Glomerular endothelial cell (primary cell): ENCODE results near the gene LARGE1. TPM values are rescaled to one million over a fixed set of nuclear protein-coding genes. Genes with fewer than 3 reads are reported as not detected.
"Not testable (repeated sequence)": the region's sequence is repeated elsewhere in the genome, so short reads cannot be mapped to it uniquely, and the experiment has no call there.

Experiments used
- DNase-seq: peaks from one replicate; pipeline ENCODE4 v3.0.0-alpha.2; 2011; ENCODE audit warnings: low read depth, low spot score; ENCODE audit errors: extremely low read depth
- total RNA-seq: library from RNA; depleted of rRNA; stranded (reverse); fragments of >200 nt; gene quantifications from 2 replicates; pipeline ENCODE4 v1.2.3, GENCODE V29; 2015

The LARGE1 gene
- total RNA-seq, 1 donor from 2014 or later = 18.2 TPM

GRCh38 chr22:33858653-33859052 lies 61.6 kb downstream of the LARGE1 start:
- DNase-seq = not testable (repeated sequence)

DNA sequence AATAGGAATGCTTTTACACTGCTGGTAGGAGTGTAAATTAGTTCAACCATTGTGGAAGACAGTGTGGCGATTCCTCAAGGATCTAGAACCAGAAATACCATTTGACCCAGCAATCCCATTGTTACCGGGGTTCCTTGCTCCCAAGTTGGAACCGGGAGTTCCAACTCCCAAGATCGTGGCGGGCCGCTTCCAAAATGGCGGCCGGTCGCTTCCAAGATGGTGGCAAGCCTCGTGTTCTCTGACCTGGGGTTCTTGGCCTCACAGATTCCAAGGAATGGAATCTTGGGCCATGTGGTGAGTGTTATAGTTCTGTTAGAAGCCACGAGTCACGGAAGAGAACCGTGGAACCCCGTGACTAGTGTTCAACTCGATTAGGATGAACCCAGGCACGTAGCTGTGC lies 62.5 kb downstream of the LARGE1 start:
- not testable (repeated sequence) for DNase-seq

- DNase-seq = no peak
Observed at GRCh38 chr22:33854724-33855123, 65.6 kb downstream of the LARGE1 start.

GRCh38 chr22:33853200-33854097 lies 66.8 kb downstream of the LARGE1 start:
- DNase-seq = no peak

DNA sequence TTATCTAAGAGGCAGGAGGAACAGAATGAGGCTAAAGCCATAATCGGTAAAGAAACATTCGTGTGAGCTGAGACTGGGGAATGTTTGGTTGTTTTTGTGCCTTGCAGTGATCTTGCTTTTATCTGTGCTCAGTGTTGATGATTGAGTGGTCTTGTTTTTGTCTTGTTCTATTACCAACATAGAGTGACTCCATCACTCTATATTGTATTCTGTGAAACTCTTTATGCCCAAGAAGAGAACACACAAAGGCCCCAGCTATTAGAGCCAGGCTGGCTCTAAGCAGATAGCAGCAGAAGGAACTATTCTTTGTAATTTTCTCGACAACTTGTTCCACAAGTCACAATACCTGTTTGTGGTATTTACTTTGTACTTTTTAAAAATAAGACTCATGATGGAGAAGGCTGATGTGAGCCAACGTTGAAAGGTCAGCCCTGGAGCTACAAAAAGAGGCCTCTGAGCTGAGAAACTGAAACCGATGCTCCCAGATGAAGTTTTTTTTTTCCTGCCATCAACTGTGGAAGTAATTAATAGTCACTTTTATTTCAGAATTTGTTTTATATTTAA lies 68.4 kb downstream of the LARGE1 start:
- no peak for DNase-seq

DNA sequence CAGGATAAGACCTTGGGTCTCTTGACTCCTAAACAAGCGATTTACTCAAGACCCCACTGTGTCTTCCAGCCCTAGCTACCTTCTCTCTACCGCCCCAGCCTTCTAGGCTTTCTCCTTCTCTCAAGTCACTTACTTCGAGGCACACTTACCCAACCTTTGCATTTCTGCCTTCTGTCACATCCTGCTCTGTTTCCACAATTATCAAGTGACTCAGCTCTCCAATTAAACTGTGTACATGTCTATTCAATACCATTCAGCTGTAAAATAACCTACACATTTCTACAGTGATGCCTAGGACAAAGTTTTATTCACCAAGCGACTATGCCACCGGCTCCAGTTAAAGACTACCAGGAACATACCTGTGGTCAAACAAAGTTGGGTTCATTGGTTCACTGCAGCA lies 69.0 kb downstream of the LARGE1 start:
- no peak for DNase-seq

GRCh38 chr22:33850724-33851123 lies 69.6 kb downstream of the LARGE1 start:
- DNase-seq = no peak

DNA sequence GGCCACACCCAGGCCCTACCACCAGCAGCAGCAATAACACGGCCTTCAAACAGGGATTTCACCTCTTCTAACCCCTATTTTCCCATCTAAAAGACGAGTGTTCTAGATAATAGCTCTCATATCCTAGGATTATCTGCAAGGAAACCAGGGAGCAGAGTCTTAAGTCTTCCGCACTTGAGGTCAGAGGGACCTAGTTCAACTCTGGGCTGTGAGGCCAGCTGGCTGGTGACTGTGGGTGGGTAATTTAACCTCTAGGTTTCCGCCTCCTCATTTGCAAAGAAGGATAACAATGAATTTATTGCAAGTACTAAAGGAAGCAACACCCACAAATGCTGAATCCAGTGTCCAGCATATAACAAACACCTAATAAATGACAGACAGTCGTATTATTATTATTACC lies 70.1 kb downstream of the LARGE1 start:
- DNase-seq = no peak

GRCh38 chr22:33848251-33848650 lies 72.0 kb downstream of the LARGE1 start:
- no peak for DNase-seq

DNA sequence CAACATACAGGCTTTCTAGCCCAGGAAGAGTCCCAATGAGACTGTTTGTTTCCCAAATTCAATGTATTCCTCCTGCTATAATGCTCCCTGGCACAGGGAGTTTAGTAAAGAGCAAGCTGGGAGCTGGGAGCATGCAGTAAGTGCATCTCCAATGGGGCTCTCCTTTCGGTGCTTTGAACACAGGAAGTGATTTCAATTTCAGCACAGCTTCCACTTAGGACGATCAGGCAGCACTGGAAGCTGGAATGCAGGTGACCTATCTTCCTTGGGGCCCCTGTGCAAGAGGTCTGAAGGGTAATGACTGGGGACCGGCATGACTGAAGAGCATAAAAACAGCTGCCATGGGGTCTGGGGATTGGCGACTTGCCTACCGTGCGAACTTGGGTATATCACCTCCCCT lies 76.0 kb downstream of the LARGE1 start:
- no peak for DNase-seq

DNA sequence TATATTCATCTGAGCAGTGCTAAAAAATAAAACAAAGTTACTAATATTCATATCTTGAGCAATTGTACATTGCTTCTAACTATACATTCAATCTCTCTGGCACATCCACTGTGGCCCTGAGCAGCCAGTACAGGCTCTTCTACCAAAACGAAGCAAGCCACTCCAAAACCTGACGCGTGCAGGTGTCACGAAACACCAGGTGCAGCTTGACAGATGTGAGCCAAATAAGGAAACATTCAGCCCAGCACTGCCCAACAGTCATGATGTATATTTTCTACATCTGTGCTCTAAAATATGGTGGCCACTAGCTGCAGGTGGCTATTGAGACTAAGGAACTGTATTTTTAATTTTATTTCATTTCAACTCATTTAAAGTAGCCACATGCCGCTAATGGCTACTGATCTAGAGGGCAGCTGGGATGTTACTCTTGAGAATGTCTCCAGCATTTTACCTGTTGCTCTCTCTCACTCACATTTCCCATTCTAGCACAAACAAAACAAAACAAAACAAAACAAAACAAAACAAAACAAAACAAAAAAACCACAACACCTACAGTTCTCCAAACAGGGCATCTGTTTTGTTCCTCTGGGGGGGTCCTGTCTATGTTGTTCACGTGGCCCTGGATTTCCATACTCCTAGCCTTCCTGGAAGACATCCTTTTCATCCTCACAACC lies 77.7 kb downstream of the LARGE1 start:
- DNase-seq = no peak

GRCh38 chr22:33842006-33842354 lies 78.3 kb downstream of the LARGE1 start:
- no peak for DNase-seq

DNA sequence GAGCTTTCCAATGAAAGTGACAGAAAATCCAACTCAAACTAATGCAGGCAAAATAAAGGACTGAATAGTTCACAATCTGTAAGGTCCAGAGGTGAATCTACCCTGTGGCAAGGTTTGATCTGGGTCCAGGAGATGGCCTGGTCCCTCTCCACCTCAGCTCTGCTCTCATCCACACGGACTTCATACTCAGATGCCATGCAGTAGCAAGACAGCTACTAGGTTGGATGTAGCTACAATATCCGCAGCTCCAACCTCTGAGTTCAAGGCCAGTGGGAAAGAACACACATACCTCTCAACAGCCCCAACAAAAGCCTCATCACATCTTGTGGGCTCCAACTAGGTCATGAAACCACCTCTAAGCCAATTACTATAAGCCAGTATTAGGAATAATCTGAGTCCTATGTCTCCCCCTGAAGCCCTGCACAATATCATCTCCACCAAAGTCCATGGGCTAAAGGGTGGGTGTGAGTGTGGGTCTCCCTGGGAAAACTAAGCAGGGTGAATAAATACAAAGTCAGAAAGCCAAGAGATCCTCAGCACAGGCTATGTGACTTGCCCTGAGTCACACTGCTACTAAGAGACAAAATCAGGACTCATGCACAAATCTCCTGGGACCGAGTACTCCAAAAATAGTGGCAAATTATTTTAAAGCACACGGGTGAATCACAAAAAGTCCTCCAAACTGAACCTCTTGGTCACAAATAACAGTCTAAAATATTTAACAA lies 78.8 kb downstream of the LARGE1 start:
- DNase-seq = no peak

GRCh38 chr22:33838644-33839043 lies 81.6 kb downstream of the LARGE1 start:
- no peak for DNase-seq

- DNase-seq = no peak
Observed at GRCh38 chr22:33837826-33838225, 82.5 kb downstream of the LARGE1 start.

GRCh38 chr22:33835265-33835664 lies 85.0 kb downstream of the LARGE1 start:
- no peak for DNase-seq

GRCh38 chr22:33832558-33833151 lies 87.6 kb downstream of the LARGE1 start:
- no peak for DNase-seq

DNA sequence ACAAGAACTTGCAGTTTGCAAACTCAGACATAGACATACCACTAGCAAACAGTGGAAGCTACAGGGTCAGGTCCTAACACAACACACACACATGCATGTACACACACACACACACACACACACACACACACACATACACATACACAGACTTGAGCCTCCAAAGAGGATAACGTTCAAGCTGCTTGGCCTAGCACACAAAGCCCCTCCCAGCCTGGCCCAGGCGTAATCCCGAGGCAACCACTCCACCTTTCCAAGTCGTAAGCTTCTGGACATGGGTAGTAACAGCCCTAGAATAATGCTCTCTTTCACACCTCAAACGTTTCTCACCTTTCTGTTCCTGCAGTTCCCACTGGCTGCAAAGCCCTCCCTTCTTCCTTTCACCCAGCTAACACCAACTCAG lies 88.6 kb downstream of the LARGE1 start:
- DNase-seq = no peak

GRCh38 chr22:33831207-33831606 lies 89.1 kb downstream of the LARGE1 start:
- DNase-seq = no peak

- no peak for DNase-seq
Observed at GRCh38 chr22:33829546-33830280, 90.6 kb downstream of the LARGE1 start.
